DMS79 treated with DMSO at 0.1 percent for 48 hours (cell line): ENCODE data around the gene GINS2.
A peak's percentile ranks its signal among the peaks of the same experiment; 100 is the strongest.

Experiments
- DNase-seq: peaks from one replicate; lab custom pipeline; 2025; lab: John Stamatoyannopoulos, UW

The GINS2 gene

GRCh38 chr16:85654251-85655095 lies 34.3 kb downstream of the GINS2 start:
- DNase-seq, result no peak

GRCh38 chr16:85653290-85653891 lies 35.4 kb downstream of the GINS2 start:
- DNase-seq, result no peak

DNA sequence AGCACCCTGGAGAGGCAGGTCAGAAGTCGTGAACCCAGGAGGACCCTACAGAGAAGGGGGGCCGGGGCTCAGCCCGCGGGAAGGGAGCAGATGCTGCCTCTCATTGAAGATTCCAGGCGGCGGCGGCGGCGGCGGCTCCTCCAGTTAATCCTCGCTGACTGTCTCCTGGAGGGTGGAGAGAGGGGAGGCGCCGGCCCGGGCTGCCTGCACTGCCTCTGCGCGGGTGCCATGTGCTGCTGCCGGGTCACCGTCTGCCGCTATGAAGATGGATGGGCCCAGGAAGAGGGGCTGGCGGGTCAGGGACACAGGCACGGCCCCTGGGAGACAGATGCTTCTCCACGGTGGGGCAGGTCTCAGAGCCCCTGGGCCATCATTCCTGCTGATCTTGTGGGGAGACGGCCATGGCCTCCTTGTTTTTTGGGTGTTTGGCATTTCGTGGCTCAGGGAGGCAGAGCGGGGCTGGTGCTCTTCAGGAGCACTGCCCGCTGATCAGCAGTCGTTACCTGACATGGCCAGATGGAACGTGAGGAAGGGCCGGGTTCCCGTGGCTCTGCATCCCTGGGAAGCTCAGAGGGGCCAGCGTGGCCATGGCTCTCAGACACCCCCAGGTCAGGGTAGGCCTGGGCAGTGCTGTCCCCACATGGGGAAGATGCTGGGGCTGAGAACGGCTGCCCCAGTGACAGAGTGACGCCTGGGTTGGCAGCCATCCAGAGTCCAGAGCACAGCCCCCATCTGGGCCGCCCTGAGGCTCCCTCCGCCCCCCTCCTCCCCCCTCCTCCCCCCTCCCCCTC lies 36.1 kb downstream of the GINS2 start:
- DNase-seq, result peak; percentile 10

GRCh38 chr16:85651629-85652430 lies 36.9 kb downstream of the GINS2 start:
- DNase-seq, result no peak

DNA sequence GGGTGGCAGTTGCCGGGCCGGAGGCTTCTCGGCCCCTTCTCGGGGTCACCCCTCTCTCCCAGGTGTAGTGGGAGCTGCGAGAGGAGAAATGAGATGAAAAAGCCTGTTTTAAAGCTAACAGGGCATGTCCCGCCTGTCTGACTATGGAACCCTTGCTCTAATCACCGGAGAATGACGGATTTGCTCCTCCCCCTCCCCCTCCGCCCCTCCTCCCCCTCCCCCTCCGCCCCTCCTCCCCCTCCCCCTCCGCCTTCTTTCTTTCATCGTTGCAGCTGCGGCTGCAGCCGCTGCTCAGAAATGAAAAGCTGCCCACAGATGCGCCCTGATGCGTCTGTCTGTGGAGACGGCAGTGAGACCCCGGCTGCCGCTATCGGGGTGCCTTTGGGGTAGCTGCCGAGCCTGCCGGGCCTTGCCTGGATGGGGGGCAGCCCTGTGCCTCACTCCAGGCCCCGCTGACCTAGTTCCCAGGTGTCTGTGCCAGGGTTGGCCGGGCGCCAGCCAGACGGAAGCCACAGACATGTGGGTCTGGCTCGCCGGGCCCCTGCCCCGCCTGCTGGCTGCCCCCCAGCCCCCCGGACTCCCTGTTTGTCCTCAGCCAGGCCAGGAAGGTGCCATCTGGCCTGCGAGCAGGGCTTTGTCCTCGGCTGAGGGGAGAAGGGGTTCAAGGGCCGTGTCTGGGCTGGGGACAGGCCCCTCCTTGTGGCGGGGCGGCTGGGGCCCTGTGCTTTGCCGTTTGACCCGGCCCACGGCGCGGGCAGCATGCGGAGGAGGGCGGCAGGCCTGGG lies 37.7 kb downstream of the GINS2 start:
- peak; percentile 22 for DNase-seq

- no peak for DNase-seq
These were observed 38.5 kb downstream of the GINS2 start for GRCh38 chr16:85650135-85650843.

DNA sequence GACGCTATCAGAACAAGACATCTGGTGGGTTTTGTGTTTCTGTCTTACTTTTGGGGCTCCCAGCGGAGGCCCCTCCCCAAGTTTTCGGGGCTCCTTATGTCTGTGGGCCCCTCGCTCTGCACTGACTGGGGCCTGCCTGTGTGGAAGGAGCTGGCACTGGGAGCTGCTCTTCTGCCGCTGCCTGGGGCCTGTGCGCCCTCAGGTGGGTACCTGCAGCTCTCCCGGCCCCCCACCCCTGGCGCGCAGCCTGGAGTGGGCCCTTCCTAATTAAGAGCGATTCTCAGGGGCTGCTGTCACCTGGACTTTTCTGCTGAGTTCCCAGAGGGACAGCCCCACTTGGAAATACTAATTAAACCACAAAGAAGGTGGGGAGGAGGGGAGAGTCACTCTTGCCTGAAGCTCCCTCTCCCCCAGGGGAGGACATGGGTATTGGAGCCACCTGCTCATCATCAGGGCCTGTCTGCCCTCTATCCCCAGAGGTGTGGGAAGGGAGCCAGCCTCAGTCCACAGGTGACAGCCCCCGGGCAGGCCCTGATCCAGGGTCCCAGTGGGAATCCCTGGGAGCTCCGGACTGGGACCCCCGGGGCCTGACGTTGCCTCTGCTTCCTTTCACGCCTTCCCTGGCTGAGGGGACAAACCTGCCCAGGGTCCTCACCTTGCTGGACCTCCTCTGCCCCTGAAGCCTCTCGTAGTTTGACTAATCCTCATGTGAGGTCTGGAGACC lies 39.2 kb downstream of the GINS2 start:
- peak; percentile 70 for DNase-seq

GRCh38 chr16:85648805-85649204 lies 39.9 kb downstream of the GINS2 start:
- no peak for DNase-seq

DNA sequence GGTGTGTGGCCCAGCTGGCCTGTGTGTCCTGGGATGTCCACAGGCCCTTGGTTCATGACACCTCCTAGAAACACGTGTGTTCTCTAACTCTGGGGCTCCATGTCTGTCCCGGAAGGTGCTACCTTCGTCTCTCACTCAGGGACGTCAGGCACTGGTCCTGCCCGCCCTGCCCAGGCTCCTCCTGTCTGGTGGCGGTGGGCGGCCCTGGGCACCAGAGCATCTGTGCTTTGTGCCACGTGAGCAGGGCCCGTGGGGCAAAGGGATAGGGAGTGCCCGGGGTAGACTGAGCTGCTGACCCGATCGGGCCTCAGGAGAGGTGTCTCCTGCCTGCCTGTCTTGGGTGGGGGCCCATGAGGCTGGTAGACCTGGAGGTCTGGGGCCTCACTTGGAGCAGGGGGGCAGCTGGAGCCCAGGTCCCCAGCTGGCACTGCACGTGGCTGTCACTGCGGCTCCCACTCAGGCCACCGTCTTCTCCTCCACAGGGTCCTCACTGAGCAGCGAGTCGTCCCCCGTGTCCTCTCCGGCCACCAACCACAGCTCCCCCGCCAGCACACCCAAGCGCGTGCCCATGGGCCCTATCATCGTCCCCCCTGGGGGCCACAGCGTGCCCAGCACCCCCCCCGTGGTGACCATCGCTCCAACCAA lies 40.6 kb downstream of the GINS2 start:
- no peak for DNase-seq

GRCh38 chr16:85646976-85647375 lies 41.8 kb downstream of the GINS2 start:
- DNase-seq, result no peak

- DNase-seq, result no peak
These were observed 42.3 kb downstream of the GINS2 start for GRCh38 chr16:85646358-85646907.

DNA sequence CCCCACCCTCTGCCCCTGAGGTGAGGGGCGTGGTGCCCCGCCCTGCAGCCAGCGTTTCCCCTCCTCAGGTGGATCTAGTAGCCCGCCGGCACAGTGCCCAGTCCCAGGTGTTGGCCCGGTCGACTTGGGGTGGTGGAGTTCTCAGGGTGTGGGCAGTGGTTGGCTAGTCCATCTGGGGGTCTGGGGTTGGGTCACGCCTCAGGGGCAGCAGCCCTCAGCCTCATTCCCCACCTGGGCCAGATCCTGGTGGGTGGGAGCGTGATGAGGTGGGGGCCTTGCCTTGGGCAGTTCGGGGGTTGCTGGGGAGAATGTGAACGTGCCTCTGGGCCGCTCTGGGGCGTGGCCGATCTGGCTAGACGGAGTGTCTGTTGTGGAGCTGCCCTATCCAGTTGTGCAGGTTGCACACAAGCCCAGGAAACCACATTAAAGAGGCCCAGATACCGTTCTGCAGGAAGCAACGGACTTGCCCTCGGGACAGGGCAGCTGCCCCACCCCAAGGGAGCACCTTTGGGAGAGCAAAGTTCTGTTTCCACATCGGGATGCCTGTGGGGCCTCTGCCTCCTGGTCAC lies 43.6 kb downstream of the GINS2 start:
- no peak for DNase-seq

- DNase-seq, result no peak
These were observed 44.6 kb downstream of the GINS2 start for GRCh38 chr16:85644093-85644712.

DNA sequence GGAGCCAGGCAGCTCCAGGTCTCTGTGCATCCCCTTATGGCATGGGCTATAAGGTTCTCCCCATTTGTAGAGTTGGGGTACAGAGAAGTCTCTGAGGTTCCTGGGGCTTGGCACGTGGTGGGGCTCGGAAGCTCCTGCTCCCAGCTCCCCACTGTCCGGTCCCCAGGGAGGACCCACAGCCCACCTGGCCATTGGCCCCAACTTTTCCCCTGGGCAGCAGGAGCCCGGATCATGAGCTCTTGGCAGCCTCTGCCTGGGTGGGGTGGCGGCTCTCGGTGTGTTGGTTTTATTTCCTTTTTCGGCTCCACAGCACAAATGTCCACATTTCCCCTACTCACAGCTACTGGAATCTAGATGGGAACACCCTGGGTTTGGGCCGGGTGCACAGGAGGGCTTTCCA lies 45.1 kb downstream of the GINS2 start:
- DNase-seq, result no peak

GRCh38 chr16:85642762-85643358 lies 45.9 kb downstream of the GINS2 start:
- peak; percentile 59 for DNase-seq

DNA sequence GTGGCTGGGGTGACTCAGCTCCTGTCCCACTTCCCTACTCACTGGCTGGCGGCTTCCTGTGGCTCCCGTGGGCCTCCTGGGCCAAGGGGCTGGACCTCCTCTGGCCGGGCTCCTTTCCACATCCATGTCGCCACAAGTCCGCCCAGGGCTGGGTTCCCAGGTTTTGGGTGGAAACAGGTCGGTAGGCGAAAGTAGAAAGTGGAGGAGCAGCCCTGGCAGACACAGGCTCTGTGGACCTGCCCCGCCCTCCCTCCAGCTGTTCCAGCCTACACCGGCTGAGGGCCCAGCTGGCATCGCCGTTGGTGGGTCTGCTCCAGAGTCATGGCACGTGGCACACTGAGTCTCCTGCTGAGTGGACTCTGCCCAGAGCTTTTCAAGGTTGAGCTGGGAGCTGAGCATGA lies 47.0 kb downstream of the GINS2 start:
- no peak for DNase-seq

DNA sequence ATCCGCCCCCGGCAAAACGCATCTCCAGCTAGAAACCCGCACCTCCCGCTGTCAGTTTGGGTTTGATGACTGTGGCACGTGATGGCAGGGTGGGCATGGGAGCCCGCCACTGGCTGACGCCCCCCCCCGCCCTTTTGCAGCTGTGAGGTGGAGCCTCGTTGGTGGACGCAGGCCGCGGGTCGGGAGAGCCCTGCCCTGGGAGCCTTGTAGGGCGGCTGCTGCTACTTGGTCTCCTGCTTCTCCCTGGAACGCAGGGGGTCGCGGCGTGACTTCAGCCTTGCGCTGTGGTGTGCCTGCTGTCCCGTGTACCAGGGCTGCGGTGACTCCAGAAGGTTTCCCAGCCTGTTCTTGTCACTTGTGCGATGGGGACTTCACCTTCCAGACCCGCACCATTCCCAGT lies 47.4 kb downstream of the GINS2 start:
- no peak for DNase-seq

GRCh38 chr16:85640585-85640984 lies 48.2 kb downstream of the GINS2 start:
- DNase-seq, result no peak
